ENCODE measurements around the gene BSN.
A peak's percentile ranks its signal among the peaks of the same experiment; 100 is the strongest.

The BSN gene, protein sequence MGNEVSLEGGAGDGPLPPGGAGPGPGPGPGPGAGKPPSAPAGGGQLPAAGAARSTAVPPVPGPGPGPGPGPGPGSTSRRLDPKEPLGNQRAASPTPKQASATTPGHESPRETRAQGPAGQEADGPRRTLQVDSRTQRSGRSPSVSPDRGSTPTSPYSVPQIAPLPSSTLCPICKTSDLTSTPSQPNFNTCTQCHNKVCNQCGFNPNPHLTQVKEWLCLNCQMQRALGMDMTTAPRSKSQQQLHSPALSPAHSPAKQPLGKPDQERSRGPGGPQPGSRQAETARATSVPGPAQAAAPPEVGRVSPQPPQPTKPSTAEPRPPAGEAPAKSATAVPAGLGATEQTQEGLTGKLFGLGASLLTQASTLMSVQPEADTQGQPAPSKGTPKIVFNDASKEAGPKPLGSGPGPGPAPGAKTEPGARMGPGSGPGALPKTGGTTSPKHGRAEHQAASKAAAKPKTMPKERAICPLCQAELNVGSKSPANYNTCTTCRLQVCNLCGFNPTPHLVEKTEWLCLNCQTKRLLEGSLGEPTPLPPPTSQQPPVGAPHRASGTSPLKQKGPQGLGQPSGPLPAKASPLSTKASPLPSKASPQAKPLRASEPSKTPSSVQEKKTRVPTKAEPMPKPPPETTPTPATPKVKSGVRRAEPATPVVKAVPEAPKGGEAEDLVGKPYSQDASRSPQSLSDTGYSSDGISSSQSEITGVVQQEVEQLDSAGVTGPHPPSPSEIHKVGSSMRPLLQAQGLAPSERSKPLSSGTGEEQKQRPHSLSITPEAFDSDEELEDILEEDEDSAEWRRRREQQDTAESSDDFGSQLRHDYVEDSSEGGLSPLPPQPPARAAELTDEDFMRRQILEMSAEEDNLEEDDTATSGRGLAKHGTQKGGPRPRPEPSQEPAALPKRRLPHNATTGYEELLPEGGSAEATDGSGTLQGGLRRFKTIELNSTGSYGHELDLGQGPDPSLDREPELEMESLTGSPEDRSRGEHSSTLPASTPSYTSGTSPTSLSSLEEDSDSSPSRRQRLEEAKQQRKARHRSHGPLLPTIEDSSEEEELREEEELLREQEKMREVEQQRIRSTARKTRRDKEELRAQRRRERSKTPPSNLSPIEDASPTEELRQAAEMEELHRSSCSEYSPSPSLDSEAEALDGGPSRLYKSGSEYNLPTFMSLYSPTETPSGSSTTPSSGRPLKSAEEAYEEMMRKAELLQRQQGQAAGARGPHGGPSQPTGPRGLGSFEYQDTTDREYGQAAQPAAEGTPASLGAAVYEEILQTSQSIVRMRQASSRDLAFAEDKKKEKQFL (N-terminal part only)

GRCh38 chr3:49553692-49554632 is at the start of gene BSN:
Gene BSN, plus strand, starts transcription at chr3:49554477. Its CDS starts 126 bp downstream, at chr3:49554603.
- DNase-seq (ENCODE audit: low spot score): peak; percentile 95

DNA sequence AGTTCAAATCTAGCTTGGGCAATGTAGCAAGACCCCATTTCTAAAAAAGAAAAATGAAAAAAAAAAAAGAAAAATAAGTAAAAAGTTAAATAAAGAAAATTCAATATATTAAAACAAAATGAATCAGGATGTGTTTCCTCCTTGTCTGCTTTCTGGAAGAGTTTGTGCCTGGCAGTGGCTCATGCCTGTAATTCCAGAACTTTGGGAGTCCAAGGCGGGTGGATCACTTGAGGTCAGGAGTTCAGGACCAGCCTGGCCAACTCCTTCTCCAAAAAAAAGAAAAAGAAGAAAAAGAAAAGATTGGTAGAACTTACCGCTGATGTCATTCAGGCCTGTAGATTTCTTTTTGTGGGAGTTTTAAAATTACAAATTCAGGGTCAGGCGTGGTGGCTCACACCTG is 47.4 kb upstream of the BSN start:
- no peak for DNase-seq (ENCODE audit: low spot score)

GRCh38 chr3:49509028-49509561 is 45.2 kb upstream of the BSN start:
- no peak for DNase-seq (ENCODE audit: low spot score)

DNA sequence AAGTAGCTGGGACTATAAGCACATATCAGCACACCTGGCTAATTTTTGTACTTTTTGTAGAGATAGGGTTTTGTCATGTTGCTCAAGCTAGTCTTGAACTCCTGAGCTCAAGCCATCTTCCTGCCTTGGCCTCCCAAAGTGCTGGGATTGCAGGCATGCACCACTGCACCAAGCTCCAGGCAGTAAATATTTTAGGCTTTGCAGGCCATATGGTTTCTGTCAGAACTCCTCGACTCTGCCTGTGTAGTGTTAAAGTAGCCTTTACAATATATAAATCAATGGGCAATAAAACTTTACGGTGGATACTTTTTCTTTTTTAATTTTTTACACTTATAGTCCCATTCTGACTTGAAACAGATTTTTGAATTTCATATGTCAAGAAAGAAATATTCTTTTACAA is 42.6 kb upstream of the BSN start:
- DNase-seq (ENCODE audit: low spot score): no peak

DNA sequence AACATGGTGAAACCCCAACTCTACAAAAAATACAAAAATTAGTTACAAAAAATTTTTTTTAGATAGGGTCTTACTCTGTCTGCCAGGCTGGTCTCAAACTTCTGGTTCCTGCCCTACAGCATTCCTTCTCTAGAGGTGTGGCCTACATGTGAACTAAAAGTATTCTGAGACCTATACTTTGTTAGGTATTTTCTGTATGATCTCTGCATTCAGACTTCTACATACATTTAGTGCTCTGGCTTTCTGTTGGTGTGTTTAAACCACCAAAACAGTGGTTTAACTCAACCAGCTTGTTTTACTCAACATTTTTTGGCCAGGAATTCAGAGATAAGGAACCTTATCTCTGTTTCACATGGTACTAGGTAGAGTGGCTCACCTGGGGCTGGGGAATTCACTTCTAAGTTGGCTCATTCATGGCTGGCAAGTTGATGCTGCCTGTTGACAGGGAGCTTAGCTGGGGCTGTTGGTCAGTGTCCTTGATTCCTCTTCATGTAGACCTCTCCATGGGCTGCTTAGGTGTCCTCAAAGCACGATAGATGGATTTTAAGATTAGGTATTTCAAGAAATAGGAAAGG is 41.4 kb upstream of the BSN start:
- DNase-seq (ENCODE audit: low spot score): no peak

GRCh38 chr3:49513494-49514124 is 40.7 kb upstream of the BSN start:
- no peak for DNase-seq (ENCODE audit: low spot score)

DNA sequence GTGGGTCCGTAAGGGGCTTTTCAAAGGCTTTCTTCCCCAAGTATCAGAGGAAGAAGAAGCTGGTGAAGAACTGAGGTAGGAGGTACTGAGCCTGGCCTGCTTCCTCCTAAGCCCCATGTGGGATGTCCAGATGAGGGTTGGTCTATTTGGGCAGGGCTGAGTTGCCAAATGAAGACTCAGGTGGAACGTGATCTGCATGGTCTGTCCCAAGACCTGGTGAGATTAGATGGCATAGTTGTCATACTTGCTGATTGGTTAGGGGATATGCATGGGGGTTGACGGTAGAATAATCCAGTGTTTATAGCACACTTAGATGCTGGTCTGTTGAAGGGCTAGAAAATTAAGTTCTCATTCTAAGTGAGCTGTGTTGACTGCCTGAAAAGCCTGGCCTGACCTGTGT is 36.3 kb upstream of the BSN start:
- DNase-seq (ENCODE audit: low spot score): no peak

DNA sequence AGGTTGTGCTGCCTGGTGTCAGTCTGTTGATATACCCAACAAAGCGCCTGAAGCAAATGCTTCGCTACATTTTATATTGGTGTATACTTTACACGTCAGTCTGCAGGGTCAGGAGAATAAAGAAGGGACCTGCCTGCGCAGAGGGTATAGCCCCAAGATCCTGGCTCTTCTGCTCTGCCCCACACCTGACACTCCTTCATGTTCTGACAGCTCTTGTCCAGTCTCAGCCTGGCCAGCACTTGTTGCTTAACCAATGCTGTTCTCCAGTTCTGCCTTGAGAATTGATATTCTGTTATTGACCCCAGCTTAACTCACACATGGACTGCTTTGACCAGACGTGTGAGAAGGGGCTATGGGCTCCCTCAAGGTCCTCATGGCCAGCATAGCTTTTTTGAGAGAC is 35.8 kb upstream of the BSN start:
- DNase-seq (ENCODE audit: low spot score): no peak

DNA sequence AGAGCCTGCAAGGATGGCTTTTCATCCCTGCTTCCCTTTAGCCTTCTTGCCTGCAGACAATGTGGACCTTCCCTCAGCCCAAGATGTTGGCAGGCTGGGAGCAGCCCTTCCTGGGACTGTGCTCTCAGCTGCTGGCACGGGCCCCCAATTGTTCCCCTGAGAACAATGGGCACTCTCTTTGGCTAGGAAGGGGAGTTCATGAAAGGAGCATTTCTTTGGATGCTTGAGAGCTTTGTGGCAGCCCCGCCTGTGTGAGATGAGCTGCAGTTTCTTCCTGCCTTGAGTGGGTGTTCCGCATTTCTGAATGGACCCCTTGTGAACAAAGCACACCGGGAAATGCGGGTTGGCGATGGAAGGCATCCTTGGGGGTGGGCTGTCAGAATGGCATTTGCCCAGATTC is 35.0 kb upstream of the BSN start:
- DNase-seq (ENCODE audit: low spot score): no peak

DNA sequence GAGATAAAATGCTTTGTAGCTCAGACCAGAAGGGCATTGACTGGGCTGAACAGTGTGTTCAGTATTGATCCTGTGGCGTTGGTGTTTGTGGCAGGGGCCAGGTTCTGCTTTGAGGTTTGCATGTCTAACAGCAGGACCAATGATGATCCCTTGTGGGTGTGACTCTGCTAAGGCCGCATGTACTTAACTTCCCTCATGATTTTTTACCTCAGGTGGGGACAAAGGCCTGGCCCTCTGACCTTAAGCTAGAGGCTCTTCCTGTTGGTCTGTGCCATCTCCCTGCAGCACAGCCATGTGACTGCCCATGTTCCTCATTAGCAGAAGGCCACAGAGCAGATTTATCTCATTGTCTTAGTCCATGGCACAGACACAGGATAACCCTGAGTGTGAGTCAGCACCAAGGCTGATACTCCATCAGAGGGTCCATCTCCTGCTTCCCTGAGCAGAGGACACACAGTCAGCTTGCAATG is 34.3 kb upstream of the BSN start:
- no peak for DNase-seq (ENCODE audit: low spot score)

- DNase-seq (ENCODE audit: low spot score): no peak
Observed at GRCh38 chr3:49523756-49524747, 30.2 kb upstream of the BSN start.

DNA sequence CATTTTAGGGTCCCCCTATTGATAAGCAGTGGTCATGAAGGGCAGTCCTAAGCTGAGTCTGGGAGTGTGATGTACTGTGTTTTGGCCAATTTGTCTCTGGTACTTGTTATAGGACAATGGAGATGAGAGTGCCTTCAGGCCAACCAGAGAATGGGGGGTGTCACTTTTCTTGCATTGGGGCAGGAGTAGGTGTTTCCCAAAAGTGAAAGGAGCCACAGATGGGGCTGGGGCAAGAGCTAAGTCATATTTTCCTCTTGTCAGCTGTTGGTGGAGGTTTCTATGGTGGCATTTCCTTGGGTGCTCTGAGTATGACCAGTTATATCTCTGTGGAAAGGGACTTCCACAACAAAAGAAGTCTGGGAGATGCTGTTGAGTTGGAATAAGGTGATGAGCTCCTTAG is 24.7 kb upstream of the BSN start:
- DNase-seq (ENCODE audit: low spot score): no peak

DNA sequence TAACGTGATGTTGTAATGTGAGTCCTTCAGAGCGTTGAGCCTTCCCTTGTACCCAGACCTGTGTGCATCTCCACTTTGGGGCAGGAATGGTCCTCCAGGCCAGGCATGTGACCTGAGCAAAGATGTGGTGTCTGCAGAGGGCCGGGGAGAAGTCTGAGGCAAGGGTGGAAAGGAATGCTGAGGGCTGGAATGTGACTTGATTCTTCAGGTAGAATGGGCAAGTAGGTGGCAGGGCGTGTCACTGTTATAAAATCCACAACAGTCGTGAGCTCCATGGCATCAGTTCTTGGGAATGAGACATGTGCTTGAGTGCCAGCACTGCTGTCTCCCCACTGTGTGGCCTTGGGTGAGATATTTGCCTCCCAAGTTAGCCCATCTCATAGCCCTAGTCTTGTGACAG is 24.0 kb upstream of the BSN start:
- no peak for DNase-seq (ENCODE audit: low spot score)

DNA sequence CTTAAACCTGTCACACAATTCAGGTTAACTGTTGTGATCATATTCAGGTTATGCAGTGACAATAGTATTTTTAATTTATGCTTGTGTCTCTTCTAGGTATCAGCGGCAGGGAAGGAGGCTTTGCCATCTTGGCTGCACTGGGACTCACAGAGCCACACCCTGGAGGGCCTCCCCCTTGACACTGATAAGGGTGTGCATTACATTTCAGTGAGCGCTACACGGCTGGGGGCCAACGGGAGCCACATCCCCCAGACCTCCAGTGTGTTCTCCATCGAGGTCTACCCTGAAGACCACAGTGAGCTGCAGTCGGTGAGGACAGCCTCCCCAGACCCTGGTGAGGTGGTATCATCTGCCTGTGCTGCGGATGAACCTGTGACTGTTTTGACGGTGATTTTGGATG is 23.6 kb upstream of the BSN start:
- DNase-seq (ENCODE audit: low spot score): no peak

GRCh38 chr3:49531218-49531617 is 23.1 kb upstream of the BSN start:
- no peak for DNase-seq (ENCODE audit: low spot score)

DNA sequence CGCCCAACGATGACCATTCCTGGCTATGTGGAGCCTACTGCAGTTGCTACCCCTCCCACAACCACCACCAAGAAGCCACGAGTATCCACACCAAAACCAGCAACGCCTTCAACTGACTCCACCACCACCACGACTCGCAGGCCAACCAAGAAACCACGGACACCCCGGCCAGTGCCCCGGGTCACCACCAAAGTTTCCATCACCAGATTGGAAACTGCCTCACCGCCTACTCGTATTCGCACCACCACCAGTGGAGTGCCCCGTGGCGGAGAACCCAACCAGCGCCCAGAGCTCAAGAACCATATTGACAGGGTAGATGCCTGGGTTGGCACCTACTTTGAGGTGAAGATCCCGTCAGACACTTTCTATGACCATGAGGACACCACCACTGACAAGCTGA is 22.6 kb upstream of the BSN start:
- no peak for DNase-seq (ENCODE audit: low spot score)

DNA sequence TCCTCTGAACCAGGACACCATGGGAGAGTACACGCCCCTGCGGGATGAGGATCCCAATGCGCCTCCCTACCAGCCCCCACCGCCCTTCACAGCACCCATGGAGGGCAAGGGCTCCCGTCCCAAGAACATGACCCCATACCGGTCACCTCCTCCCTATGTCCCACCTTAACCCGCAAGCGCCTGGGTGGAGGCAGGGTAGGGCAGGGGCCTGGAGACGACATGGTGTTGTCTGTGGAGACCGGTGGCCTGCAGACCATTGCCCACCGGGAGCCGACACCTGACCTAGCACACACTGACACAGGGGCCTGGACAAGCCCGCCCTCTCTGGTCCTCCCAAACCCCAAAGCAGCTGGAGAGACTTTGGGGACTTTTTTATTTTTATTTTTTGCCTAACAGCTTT is 21.2 kb upstream of the BSN start:
- DNase-seq (ENCODE audit: low spot score): no peak

DNA sequence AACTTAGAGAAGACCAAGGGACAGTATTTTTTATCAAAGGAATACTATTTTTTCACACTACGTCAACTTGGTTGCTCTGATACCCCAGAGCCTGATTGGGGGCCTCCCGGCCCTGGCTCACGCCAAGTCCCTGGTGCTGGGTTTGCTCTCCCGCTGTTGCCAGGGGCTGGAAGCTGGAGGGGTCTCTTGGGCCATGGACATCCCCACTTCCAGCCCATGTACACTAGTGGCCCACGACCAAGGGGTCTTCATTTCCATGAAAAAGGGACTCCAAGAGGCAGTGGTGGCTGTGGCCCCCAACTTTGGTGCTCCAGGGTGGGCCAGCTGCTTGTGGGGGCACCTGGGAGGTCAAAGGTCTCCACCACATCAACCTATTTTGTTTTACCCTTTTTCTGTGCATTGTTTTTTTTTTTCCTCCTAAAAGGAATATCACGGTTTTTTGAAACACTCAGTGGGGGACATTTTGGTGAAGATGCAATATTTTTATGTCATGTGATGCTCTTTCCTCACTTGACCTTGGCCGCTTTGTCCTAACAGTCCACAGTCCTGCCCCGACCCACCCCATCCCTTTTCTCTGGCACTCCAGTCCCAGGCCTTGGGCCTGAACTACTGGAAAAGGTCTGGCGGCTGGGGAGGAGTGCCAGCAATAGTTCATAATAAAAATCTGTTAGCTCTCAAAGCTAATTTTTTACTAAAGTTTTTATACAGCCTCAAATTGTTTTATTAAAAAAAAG is 20.3 kb upstream of the BSN start:
- DNase-seq (ENCODE audit: low spot score): no peak
